ENCODE measurements around the gene C6orf136. TPM values are rescaled to one million over a fixed set of nuclear protein-coding genes. Genes with fewer than 3 reads are reported as not detected.

Gene C6orf136
- total and polyA plus RNA-seq, 9 of the 15 experiments (the other 6 are each of a cell fraction or from before 2014, with no cell fraction given), result 14.1 to 63.1 (median 18.4) TPM

GRCh38 chr6:30616811-30617564, 29.9 kb upstream of the C6orf136 start, which contains the start of gene PPP1R10 (continued):
- peak; percentile 56 to 80 for TF ChIP-seq MAZ (CRISPR knock-in tag; conservative IDR thresholded peaks at IDR 0.05 in 1 of 2, IDR thresholded peaks at IDR 0.05 in 1 of 2)
- TF ChIP-seq CBFB (CRISPR knock-in tag; IDR thresholded peaks at IDR 0.05), result no peak
- peak; percentile 75 for TF ChIP-seq ZNF436 (CRISPR knock-in tag; IDR thresholded peaks at IDR 0.05)
- no peak for TF ChIP-seq KAT2B (IDR thresholded peaks at IDR 0.05; ENCODE audit: low read depth, low read length)
- peak; percentile 93 for TF ChIP-seq ZHX1 (conservative IDR thresholded peaks at IDR 0.05; ENCODE audit: low read length)
- TF ChIP-seq SIRT6 (IDR thresholded peaks at IDR 0.05; ENCODE audit: low read depth, low read length), result peak; percentile 83
- TF ChIP-seq U2AF1 (optimal IDR thresholded peaks at IDR 0.05; ENCODE audit: low read depth, low read length), result no peak
- peak; percentile 100 for TF ChIP-seq POLR2B (IDR thresholded peaks at IDR 0.05; ENCODE audit: low read depth, partially characterized antibody)
- no peak for TF ChIP-seq BRF1 (IDR thresholded peaks at IDR 0.05; ENCODE audit: borderline replicate concordance, extremely low read depth, insufficient read length)
- TF ChIP-seq TAF7 (tag; IDR thresholded peaks at IDR 0.05), result peak; percentile 100
- TF ChIP-seq ETV6 (IDR thresholded peaks at IDR 0.05; ENCODE audit: borderline replicate concordance in 1 of 2, low read depth in 2 of 2, low read length in 1 of 2), result no peak; a peak in 1 of 4 replicates
- peak; percentile 54; the same call in 1 of the 2 replicates for TF ChIP-seq ETV6 (CRISPR knock-in tag; IDR thresholded peaks at IDR 0.05; ENCODE audit: borderline replicate concordance)
- TF ChIP-seq HNRNPUL1 (IDR thresholded peaks at IDR 0.05; ENCODE audit: low read length), result no peak; the same call in none of the 2 replicates
- no peak for TF ChIP-seq HOMEZ (CRISPR knock-in tag; IDR thresholded peaks at IDR 0.05)
- TF ChIP-seq GABPB1 (CRISPR knock-in tag; IDR thresholded peaks at IDR 0.05), result peak; percentile 92
- TF ChIP-seq ZNF830 (CRISPR knock-in tag; IDR thresholded peaks at IDR 0.05), result peak; percentile 98
- TF ChIP-seq MAFK (IDR thresholded peaks at IDR 0.05; ENCODE audit: low read length), result no peak; the same call in 1 of the 2 replicates
- no peak for TF ChIP-seq ZNF431 (CRISPR knock-in tag; IDR thresholded peaks at IDR 0.05)
- TF ChIP-seq ELF4 (CRISPR knock-in tag; IDR thresholded peaks at IDR 0.05), result peak; percentile 91
- TF ChIP-seq RFX7 (CRISPR knock-in tag; IDR thresholded peaks at IDR 0.05), result peak; percentile 93
- peak; percentile 80 for TF ChIP-seq CREB5 (CRISPR knock-in tag; IDR thresholded peaks at IDR 0.05)
- TF ChIP-seq MTA2 (IDR thresholded peaks at IDR 0.05; ENCODE audit: low read depth), result 0 out of 2 replicates have a peak, but pooled peaks have one; percentile 8
- TF ChIP-seq GTF2A2 (tag; IDR thresholded peaks at IDR 0.05), result peak; percentile 98
- no peak for TF ChIP-seq ZKSCAN3 (CRISPR knock-in tag; IDR thresholded peaks at IDR 0.05)
- 0 out of 2 replicates have a peak, but pooled peaks have one; percentile 51 for TF ChIP-seq GATA2 (CRISPR knock-in tag; IDR thresholded peaks at IDR 0.05)

Measured in K562 (cell line).